HCT116 (cell line): Measurements from ENCODE around the gene ATF7IP. TPM values are rescaled to one million over a fixed set of nuclear protein-coding genes. Genes with fewer than 3 reads are reported as not detected.

Experiments used
- ATAC-seq: fragments of 200-7000 bp; cut with Tn5 transposase; 2 replicates; pipeline ENCODE4 v1.9.1; 2020; ENCODE audit warnings: mild to moderate bottlenecking, moderate library complexity
- BruUV-seq: library from RNA; stranded (reverse); fragments of 400-500 nt; replicated peaks from 2 replicates; lab custom pipeline; 2021; lab: Mats Ljungman, UMichigan
- CTCF ChIA-PET: fragments of 300-600 bp; sonication (Branson Sonifier 250); formaldehyde crosslinking; loops from one replicate; lab custom pipeline; 2021; ENCODE audit warnings: antibody characterized with exemption; lab: Charles Lee
- POLR2A ChIA-PET: fragments of 300-600, 350-600 bp; sonication (Branson Sonifier 250); formaldehyde crosslinking; loops from one replicate; lab custom pipeline; 2021; ENCODE audit warnings: antibody characterized with exemption; lab: Charles Lee
- RAD21 ChIA-PET, 2 experiments: fragments of 300-600 bp; sonication (Branson Sonifier 250); formaldehyde crosslinking; loops; one replicate each; lab custom pipeline; 2023; ENCODE audit warnings: low total read pairs in 2 of 2; ENCODE audit not compliant: uncharacterized antibody in 2 of 2, unreplicated experiment in 2 of 2, low non-redundant PET in 1 of 2; lab: Charles Lee
- DNase-seq: peaks from one replicate; pipeline ENCODE4 v3.0.0-alpha.2; 2010; ENCODE audit warnings: low read depth, low spot score
- H2AFZ ChIP-seq: fragments of 200-600 bp; shearing (Covaris generic), sonication (generic); 2 replicates; pipeline ENCODE4 v1.6.1; 2017; ENCODE audit warnings: low read depth, mixed run types, mixed read lengths, antibody characterized with exemption, low read length; ENCODE audit not compliant: poor library complexity, severe bottlenecking
- H3K27ac ChIP-seq: 2 replicates; pipeline ENCODE4 v1.5.1; 2012; ENCODE audit warnings: low read depth, low read length
- H3K27me3 ChIP-seq: fragments of 200-600 bp; sonication (generic); 2 replicates; pipeline ENCODE4 v1.6.1; 2016; ENCODE audit warnings: mixed run types, low read length, mixed read lengths; ENCODE audit not compliant: insufficient read depth
- H3K36me3 ChIP-seq, 2 experiments: fragments of 200-500 bp in 1 of 2; fragments of 200-600 bp in 1 of 2; sonication (Bioruptor generic) in 1 of 2; sonication (generic) in 1 of 2; 2 replicates each; pipeline versions ENCODE4 v1.5.1 to v1.6.1; 2014 to 2016; ENCODE audit warnings: low read length in 2 of 2, inconsistent platforms in 1 of 2, mixed read lengths in 1 of 2, mixed run types in 1 of 2; ENCODE audit not compliant: insufficient read depth in 2 of 2, control insufficient read depth in 1 of 2
- H3K4me1 ChIP-seq, 2 experiments: fragments of 200-600 bp in 1 of 2; sonication (generic) in 1 of 2; 2 replicates each; pipeline versions ENCODE4 v1.5.1 to v1.6.1; 2012 to 2017; ENCODE audit warnings: low read length in 2 of 2, inconsistent platforms in 1 of 2, mild to moderate bottlenecking in 1 of 2, mixed read lengths in 1 of 2, mixed run types in 1 of 2, moderate library complexity in 1 of 2; ENCODE audit not compliant: insufficient read depth in 2 of 2, control insufficient read depth in 1 of 2
- H3K4me2 ChIP-seq: fragments of 200-600 bp; sonication (generic); 2 replicates; pipeline ENCODE4 v1.6.1; 2017; ENCODE audit warnings: mixed run types, low read length, mixed read lengths
- H3K4me3 ChIP-seq, 2 experiments: fragments of 200-600 bp in 1 of 2; sonication (generic) in 1 of 2; replicated peaks in 1 of 2; 2 replicates each; pipeline ENCODE4 v1.5.1; 2011 to 2016; ENCODE audit warnings: low read length in 2 of 2, control low read depth in 1 of 2, low read depth in 1 of 2, mild to moderate bottlenecking in 1 of 2, mixed read lengths in 1 of 2, mixed run types in 1 of 2
- H3K79me2 ChIP-seq: fragments of 200-600 bp; sonication (generic); 2 replicates; pipeline ENCODE4 v1.6.1; 2017; ENCODE audit warnings: mild to moderate bottlenecking, mixed run types, low read length, moderate library complexity, mixed read lengths; ENCODE audit not compliant: insufficient read depth
- H3K9ac ChIP-seq: fragments of 200-600 bp; sonication (generic); 2 replicates; pipeline ENCODE4 v1.6.1; 2016; ENCODE audit warnings: low read length, mixed read lengths
- H3K9me2 ChIP-seq: fragments of 200-600 bp; sonication (generic), shearing (Covaris generic); 2 replicates; pipeline ENCODE4 v1.6.1; 2017; ENCODE audit warnings: mixed run types, mild to moderate bottlenecking, moderate library complexity; ENCODE audit not compliant: insufficient read depth
- H3K9me3 ChIP-seq, 2 experiments: fragments of 200-500 bp in 1 of 2; fragments of 200-600 bp in 1 of 2; sonication (Bioruptor generic) in 1 of 2; sonication (generic) in 1 of 2; 2 replicates each; pipeline ENCODE4 v1.6.1; 2014 to 2017; ENCODE audit warnings: low read length in 2 of 2, mixed read lengths in 2 of 2, inconsistent platforms in 1 of 2, low read depth in 1 of 2, mild to moderate bottlenecking in 1 of 2, mixed run types in 1 of 2, moderate library complexity in 1 of 2; ENCODE audit not compliant: control insufficient read depth in 1 of 2, insufficient read depth in 1 of 2
- H4K20me1 ChIP-seq: fragments of 200-600 bp; sonication (generic), shearing (Covaris generic); 2 replicates; pipeline ENCODE4 v1.6.1; 2017; ENCODE audit warnings: mixed run types, mild to moderate bottlenecking, moderate library complexity; ENCODE audit not compliant: insufficient read depth
- CBX3 ChIP-seq: IDR thresholded peaks from 2 replicates; pipeline ENCODE4 v1.6.1; 2012; ENCODE audit warnings: low read depth
- CEBPB ChIP-seq: IDR thresholded peaks from 2 replicates; pipeline ENCODE4 v1.6.1; 2012; ENCODE audit warnings: low read depth
- EGR1 ChIP-seq: IDR thresholded peaks from 2 replicates; pipeline ENCODE4 v1.6.1; 2012; ENCODE audit warnings: low read depth
- ELF1 ChIP-seq: IDR thresholded peaks from 2 replicates; pipeline ENCODE4 v1.6.1; 2012; ENCODE audit warnings: low read depth, borderline replicate concordance
- EZH2 ChIP-seq: fragments of 200-600 bp; sonication (generic); IDR thresholded peaks from 2 replicates; pipeline ENCODE4 v1.6.1; 2017; ENCODE audit warnings: antibody characterized with exemption, mixed run types
- EZH2phosphoT487 ChIP-seq: fragments of 200-600 bp; IDR thresholded peaks from 2 replicates; pipeline ENCODE4 v1.6.1; 2018; ENCODE audit warnings: antibody characterized with exemption, borderline replicate concordance
- FOSL1 ChIP-seq: IDR thresholded peaks from 2 replicates; pipeline ENCODE4 v1.6.1; 2012; ENCODE audit warnings: low read depth
- JUND ChIP-seq: IDR thresholded peaks from 2 replicates; pipeline ENCODE4 v1.6.1; 2012
- POLR2AphosphoS5 ChIP-seq: IDR thresholded peaks from 2 replicates; pipeline ENCODE4 v1.6.1; 2011; ENCODE audit warnings: mild to moderate bottlenecking, low read depth, low read length, moderate library complexity
- RAD21 ChIP-seq: IDR thresholded peaks from 2 replicates; pipeline ENCODE4 v1.6.1; 2012; ENCODE audit warnings: low read depth, mild to moderate bottlenecking
- SIN3A ChIP-seq: IDR thresholded peaks from 2 replicates; pipeline ENCODE4 v1.6.1; 2012; ENCODE audit warnings: low read depth
- SP1 ChIP-seq: IDR thresholded peaks from 2 replicates; pipeline ENCODE4 v1.6.1; 2012; ENCODE audit warnings: low read depth
- TCF7L2 ChIP-seq: IDR thresholded peaks from 2 replicates; pipeline ENCODE4 v1.7.0; 2011; ENCODE audit warnings: borderline replicate concordance, inconsistent platforms; ENCODE audit not compliant: insufficient read depth, insufficient read length; ENCODE audit errors: extremely low read depth
- ZNF274 ChIP-seq: fragments of 200-500 bp; sonication (Bioruptor generic); IDR thresholded peaks from 2 replicates; pipeline ENCODE4 v1.6.1; 2014; ENCODE audit warnings: mild to moderate bottlenecking, low read depth, low read length, inconsistent platforms
- intact Hi-C: fragments of 100-400 bp; cut with micrococcal nuclease; formaldehyde crosslinking; loops from 2 replicates; pipeline ENCODE4 v1.10.0; 2022
- total RNA-seq: library from RNA; stranded (reverse); gene quantifications from one replicate; pipeline ENCODE4 v1.2.1, GENCODE V29; 2021; ENCODE audit not compliant: unreplicated experiment
- TF ChIP-seq, protein P1 (sequence below): IDR thresholded peaks from 2 replicates; pipeline ENCODE4 v1.6.1; 2011; ENCODE audit warnings: mild to moderate bottlenecking, low read length, moderate library complexity; ENCODE audit not compliant: insufficient replicate concordance; ENCODE audit errors: extremely low read depth
- TF ChIP-seq, protein P2 (sequence below): IDR thresholded peaks from 2 replicates; pipeline ENCODE4 v1.6.1; 2012; ENCODE audit warnings: low read depth

ATF7IP gene
- total RNA-seq, 1 experiment from 2014 or later, result 38.6 TPM

DNA sequence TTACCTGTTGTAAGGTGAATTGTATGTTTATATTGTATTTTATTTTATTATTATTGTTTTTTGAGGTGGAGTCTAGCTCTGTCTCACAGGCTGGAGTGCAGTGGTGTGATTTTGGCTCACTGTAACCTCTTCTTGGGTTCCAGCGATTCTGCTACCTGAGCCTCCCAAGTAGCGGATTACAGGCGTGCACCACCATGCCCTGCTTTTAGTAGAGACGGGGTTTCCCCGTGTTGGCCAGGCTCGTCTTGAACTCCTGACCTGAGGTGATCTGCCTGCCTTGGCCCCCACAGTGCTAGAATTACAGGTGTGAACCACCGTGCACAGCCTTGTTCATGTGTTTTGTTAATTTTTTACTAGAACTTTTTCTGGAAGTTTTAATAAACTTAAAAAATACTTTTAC, 3.8 kb downstream of the ATF7IP start:
- TF ChIP-seq ZNF274, result no peak
- no peak for TF ChIP-seq EGR1
- no peak for TF ChIP-seq EZH2phosphoT487
- no peak for TF ChIP-seq EZH2
- no peak for TF ChIP-seq ELF1

DNA sequence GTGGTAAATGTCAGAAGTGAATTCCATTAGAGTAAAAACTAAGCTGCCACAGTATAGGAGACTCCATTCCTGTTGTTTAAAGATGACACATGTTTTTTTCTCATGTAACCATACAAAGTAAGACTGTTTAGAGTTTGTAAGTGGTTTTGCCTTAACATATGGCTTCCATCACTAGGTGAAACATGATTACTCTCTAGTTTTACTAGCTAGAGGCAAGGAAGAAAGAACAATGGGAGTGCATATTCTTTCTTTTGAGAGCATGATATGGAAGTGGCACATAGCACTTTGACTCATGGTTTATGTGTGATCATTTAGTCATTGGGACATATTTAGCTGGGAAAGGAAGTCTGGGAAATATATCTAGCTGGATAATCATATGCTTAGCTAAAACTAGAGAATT, 7.7 kb downstream of the ATF7IP start:
- Histone ChIP-seq H3K4me2 (no peak overlapping the region), H3K36me3 (no peaks in the 10 kb centered on the region), H3K9me2 (no peaks in the 10 kb centered on the region), H3K4me1 (peaks cover 0 to 6% of the 10 kb centered on the region in 2 experiments; a peak in 1 of 4 replicates), H4K20me1 (no peaks in the 10 kb centered on the region), H3K4me3 (no peak overlapping the region), H3K79me2 (peaks cover 86% of the 10 kb centered on the region), H3K27ac (no peak overlapping the region), H3K9ac (no peak overlapping the region), H3K9me3 (no peaks in the 10 kb centered on the region), H3K27me3 (no peaks in the 10 kb centered on the region), H2AFZ (no peak overlapping the region)
- no peak for TF ChIP-seq FOSL1
- TF ChIP-seq TCF7L2, result no peak
- no peak for TF ChIP-seq RAD21
- no peak for TF ChIP-seq SIN3A
- no peak for TF ChIP-seq JUND
- TF ChIP-seq EZH2phosphoT487, result no peak
- TF ChIP-seq SP1, result no peak
- TF ChIP-seq EGR1, result no peak
- TF ChIP-seq, protein P1, sequence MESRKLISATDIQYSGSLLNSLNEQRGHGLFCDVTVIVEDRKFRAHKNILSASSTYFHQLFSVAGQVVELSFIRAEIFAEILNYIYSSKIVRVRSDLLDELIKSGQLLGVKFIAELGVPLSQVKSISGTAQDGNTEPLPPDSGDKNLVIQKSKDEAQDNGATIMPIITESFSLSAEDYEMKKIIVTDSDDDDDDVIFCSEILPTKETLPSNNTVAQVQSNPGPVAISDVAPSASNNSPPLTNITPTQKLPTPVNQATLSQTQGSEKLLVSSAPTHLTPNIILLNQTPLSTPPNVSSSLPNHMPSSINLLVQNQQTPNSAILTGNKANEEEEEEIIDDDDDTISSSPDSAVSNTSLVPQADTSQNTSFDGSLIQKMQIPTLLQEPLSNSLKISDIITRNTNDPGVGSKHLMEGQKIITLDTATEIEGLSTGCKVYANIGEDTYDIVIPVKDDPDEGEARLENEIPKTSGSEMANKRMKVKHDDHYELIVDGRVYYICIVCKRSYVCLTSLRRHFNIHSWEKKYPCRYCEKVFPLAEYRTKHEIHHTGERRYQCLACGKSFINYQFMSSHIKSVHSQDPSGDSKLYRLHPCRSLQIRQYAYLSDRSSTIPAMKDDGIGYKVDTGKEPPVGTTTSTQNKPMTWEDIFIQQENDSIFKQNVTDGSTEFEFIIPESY, result no peak
- TF ChIP-seq EZH2, result no peak
- TF ChIP-seq POLR2AphosphoS5, result no peak
- TF ChIP-seq, protein P2, sequence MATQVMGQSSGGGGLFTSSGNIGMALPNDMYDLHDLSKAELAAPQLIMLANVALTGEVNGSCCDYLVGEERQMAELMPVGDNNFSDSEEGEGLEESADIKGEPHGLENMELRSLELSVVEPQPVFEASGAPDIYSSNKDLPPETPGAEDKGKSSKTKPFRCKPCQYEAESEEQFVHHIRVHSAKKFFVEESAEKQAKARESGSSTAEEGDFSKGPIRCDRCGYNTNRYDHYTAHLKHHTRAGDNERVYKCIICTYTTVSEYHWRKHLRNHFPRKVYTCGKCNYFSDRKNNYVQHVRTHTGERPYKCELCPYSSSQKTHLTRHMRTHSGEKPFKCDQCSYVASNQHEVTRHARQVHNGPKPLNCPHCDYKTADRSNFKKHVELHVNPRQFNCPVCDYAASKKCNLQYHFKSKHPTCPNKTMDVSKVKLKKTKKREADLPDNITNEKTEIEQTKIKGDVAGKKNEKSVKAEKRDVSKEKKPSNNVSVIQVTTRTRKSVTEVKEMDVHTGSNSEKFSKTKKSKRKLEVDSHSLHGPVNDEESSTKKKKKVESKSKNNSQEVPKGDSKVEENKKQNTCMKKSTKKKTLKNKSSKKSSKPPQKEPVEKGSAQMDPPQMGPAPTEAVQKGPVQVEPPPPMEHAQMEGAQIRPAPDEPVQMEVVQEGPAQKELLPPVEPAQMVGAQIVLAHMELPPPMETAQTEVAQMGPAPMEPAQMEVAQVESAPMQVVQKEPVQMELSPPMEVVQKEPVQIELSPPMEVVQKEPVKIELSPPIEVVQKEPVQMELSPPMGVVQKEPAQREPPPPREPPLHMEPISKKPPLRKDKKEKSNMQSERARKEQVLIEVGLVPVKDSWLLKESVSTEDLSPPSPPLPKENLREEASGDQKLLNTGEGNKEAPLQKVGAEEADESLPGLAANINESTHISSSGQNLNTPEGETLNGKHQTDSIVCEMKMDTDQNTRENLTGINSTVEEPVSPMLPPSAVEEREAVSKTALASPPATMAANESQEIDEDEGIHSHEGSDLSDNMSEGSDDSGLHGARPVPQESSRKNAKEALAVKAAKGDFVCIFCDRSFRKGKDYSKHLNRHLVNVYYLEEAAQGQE, result no peak
- no peak for TF ChIP-seq CBX3
- TF ChIP-seq ELF1, result no peak
- no peak for TF ChIP-seq CEBPB
- CTCF ChIA-PET, result no interaction called here
- BruUV-seq, result no TSS peak
- ATAC-seq (no peak), DNase-seq (no peak)
- RAD21 ChIA-PET, result no interaction called here
- POLR2A ChIA-PET, result no interaction called here
- intact Hi-C loops, result no loop called here

More for the DNA sequence above, 3.8 kb downstream of the ATF7IP start:
- intact Hi-C loops, result loop anchor here (5.0 kb wide), 1 partner anchor 33 kb away; no protein-coding TSS in a partner anchor
- H3K4me1 ChIP-seq, result peaks cover 2 to 30% of the 10 kb centered on the region in 2 experiments; a peak in 3 of 4 replicates
- H3K9ac ChIP-seq, result no peak overlapping the region
- H3K9me2 ChIP-seq, result no peaks in the 10 kb centered on the region
- no peak for DNase-seq
- H3K79me2 ChIP-seq, result peaks cover 77% of the 10 kb centered on the region
- CTCF ChIA-PET, result no interaction called here
- no peak overlapping the region for H3K4me2 ChIP-seq
- ATAC-seq, result no peak
- no peaks in the 10 kb centered on the region for H4K20me1 ChIP-seq
- no TSS peak for BruUV-seq
- no peak overlapping the region for H3K27ac ChIP-seq
- no peaks in the 10 kb centered on the region for H3K27me3 ChIP-seq
- no peak overlapping the region for H2AFZ ChIP-seq
- POLR2A ChIA-PET, result no interaction called here
- RAD21 ChIA-PET, result no interaction called here
- no peaks in the 10 kb centered on the region for H3K9me3 ChIP-seq
- no peaks in the 10 kb centered on the region for H3K36me3 ChIP-seq
- no peak overlapping the region for H3K4me3 ChIP-seq
